ENCODE measurements around the gene TMOD2. TPM values are rescaled to one million over a fixed set of nuclear protein-coding genes. Genes with fewer than 3 reads are reported as not detected.

TMOD2 gene
- polyA plus RNA-seq, 3 donors: 1.2 to 28.9 (median 2.2) TPM

- no peak overlapping the region for H3K27ac ChIP-seq (ENCODE audit: low read depth, low read length)
- 76 to 91% (median 85%) methylated on average over 6 of the region's 6 CpGs for WGBS, 3 donors
Observed at GRCh38 chr15:51799282-51800252, 48.2 kb downstream of the TMOD2 start.

- no peak overlapping the region for H3K27ac ChIP-seq (ENCODE audit: low read depth, low read length)
- 50 to 67% (median 63%) methylated on average over 3 of the region's 3 CpGs for WGBS, 3 donors
Observed at GRCh38 chr15:51801391-51801835, 50.0 kb downstream of the TMOD2 start.

- H3K27ac ChIP-seq (ENCODE audit: low read depth, low read length): no peak overlapping the region
- 92 to 97% (median 95%) methylated on average over 5 of the region's 5 CpGs for WGBS, 3 donors
Observed at GRCh38 chr15:51802593-51802992, 51.2 kb downstream of the TMOD2 start.

GRCh38 chr15:51803965-51804364 lies 52.6 kb downstream of the TMOD2 start:
- 86 to 95% (median 91%) methylated on average over 2 of the region's 2 CpGs for WGBS, 3 donors
- H3K27ac ChIP-seq (ENCODE audit: low read depth, low read length): no peak overlapping the region

- 78 to 80% (median 78%) methylated on average over 2 of the region's 2 CpGs for WGBS, 3 donors
- no peak overlapping the region for H3K27ac ChIP-seq (ENCODE audit: low read depth, low read length)
Observed at GRCh38 chr15:51806123-51806522, 54.7 kb downstream of the TMOD2 start.

GRCh38 chr15:51809457-51809856 lies 58.1 kb downstream of the TMOD2 start:
- no peak overlapping the region for H3K27ac ChIP-seq (ENCODE audit: low read depth, low read length)
- WGBS, 3 donors: 22 to 74% (median 63%) methylated on average over 1 of the region's 1 CpG

- WGBS, 3 donors: 71 to 88% (median 79%) methylated on average over 2 of the region's 2 CpGs
- H3K27ac ChIP-seq (ENCODE audit: low read depth, low read length): no peak overlapping the region
Observed at GRCh38 chr15:51812598-51812997, 61.2 kb downstream of the TMOD2 start.

- 89 to 91% (median 91%) methylated on average over 3 of the region's 3 CpGs for WGBS, 3 donors
- no peak overlapping the region for H3K27ac ChIP-seq (ENCODE audit: low read depth, low read length)
Observed at GRCh38 chr15:51814606-51815005, 63.2 kb downstream of the TMOD2 start.

- H3K27ac ChIP-seq (ENCODE audit: low read depth, low read length): no peak overlapping the region
Observed at GRCh38 chr15:51816611-51817010, 65.2 kb downstream of the TMOD2 start.

GRCh38 chr15:51818150-51818549 lies 66.8 kb downstream of the TMOD2 start:
- H3K27ac ChIP-seq (ENCODE audit: low read depth, low read length): no peak overlapping the region
- WGBS, 3 donors: 79 to 88% (median 81%) methylated on average over 3 of the region's 3 CpGs

GRCh38 chr15:51825698-51826097 lies 74.3 kb downstream of the TMOD2 start:
- WGBS, 3 donors: 76 to 81% (median 80%) methylated on average over 3 of the region's 3 CpGs

GRCh38 chr15:51828621-51829375 lies 77.4 kb downstream of the TMOD2 start:
- WGBS, 3 donors: 76 to 88% (median 86%) methylated on average over 9 of the region's 9 CpGs

More at GRCh38 chr15:51825698-51826097, 74.3 kb downstream of the TMOD2 start:
- no peak overlapping the region for H3K27ac ChIP-seq (ENCODE audit: low read depth, low read length)

GRCh38 chr15:51829376-51830275 lies 78.2 kb downstream of the TMOD2 start, which contains the start of gene TMOD3:
TMOD3 (plus strand) TSS chr15:51829653; CDS start chr15:51862885, 33,232 bp downstream.
- 2% methylated on average over 76 to 89 of the region's 89 CpGs for WGBS, 3 donors
- no peak within 1 kb of the TSS for H3K27ac ChIP-seq (ENCODE audit: low read depth, low read length)

More at GRCh38 chr15:51828621-51829375, 77.4 kb downstream of the TMOD2 start:
- H3K27ac ChIP-seq (ENCODE audit: low read depth, low read length): no peak overlapping the region

- H3K27ac ChIP-seq (ENCODE audit: low read depth, low read length): no peak overlapping the region
- WGBS, 3 donors: 0 to 1% (median 1%) methylated on average over 8 of the region's 8 CpGs
Observed at GRCh38 chr15:51830276-51830806, 78.9 kb downstream of the TMOD2 start.

GRCh38 chr15:51833772-51834171 lies 82.4 kb downstream of the TMOD2 start:
- H3K27ac ChIP-seq (ENCODE audit: low read depth, low read length): no peak overlapping the region
- WGBS, 3 donors: 76 to 84% (median 82%) methylated on average over 1 of the region's 1 CpG

- no peak overlapping the region for H3K27ac ChIP-seq (ENCODE audit: low read depth, low read length)
Observed at GRCh38 chr15:51837792-51838251, 86.4 kb downstream of the TMOD2 start.

GRCh38 chr15:51838270-51838669 lies 86.9 kb downstream of the TMOD2 start:
- 78 to 90% (median 88%) methylated on average over 2 of the region's 2 CpGs for WGBS, 3 donors
- no peak overlapping the region for H3K27ac ChIP-seq (ENCODE audit: low read depth, low read length)

More at GRCh38 chr15:51837792-51838251, 86.4 kb downstream of the TMOD2 start:
- WGBS, 3 donors: 33 to 68% (median 39%) methylated on average over 4 of the region's 4 CpGs

- H3K27ac ChIP-seq (ENCODE audit: low read depth, low read length): no peak overlapping the region
- WGBS, 3 donors: 69 to 82% (median 71%) methylated on average over 4 of the region's 4 CpGs
Observed at GRCh38 chr15:51840692-51841091, 89.3 kb downstream of the TMOD2 start.

All from adipose tissue (tissue), 3 donors.